ENCODE data around the gene PACRG. TPM values are rescaled to one million over a fixed set of nuclear protein-coding genes. Genes with fewer than 3 reads are reported as not detected.

Gene PACRG
- polyA plus RNA-seq, 2 of the 4 experiments (the other 2 are of a cell fraction) = 0.14 to 0.30 TPM

GRCh38 chr6:163324326-163324687 is 596.5 kb downstream of the PACRG start (continued):
- no peak for TF ChIP-seq REST (IDR thresholded peaks at IDR 0.05)
- TF ChIP-seq ZNF302 (CRISPR knock-in tag; IDR thresholded peaks at IDR 0.05) = no peak
- no peak for TF ChIP-seq USF2 (IDR thresholded peaks at IDR 0.05)
- no peak for TF ChIP-seq CBX2 (IDR thresholded peaks at IDR 0.05; ENCODE audit: borderline replicate concordance, low read depth)
- TF ChIP-seq NFE2L2 (conservative IDR thresholded peaks at IDR 0.05; ENCODE audit: low read length) = no peak
- TF ChIP-seq MAZ (IDR thresholded peaks at IDR 0.05; ENCODE audit: borderline replicate concordance, low read depth, low read length) = no peak

- no peak for FAIRE-seq
- Histone ChIP-seq H3K4me2 (peak overlapping the region; percentile 85), H3K27ac (peak overlapping the region; percentile 71 to 85), H3K9me3 (no peaks in the 10 kb centered on the region), H3K4me1 (peaks cover 29% of the 10 kb centered on the region), H3K4me3 (peak overlapping the region; percentile 8; the same call in 1 of the 3 replicates)
- TF ChIP-seq MAX (IDR thresholded peaks at IDR 0.05) (0 out of 2 replicates have a peak, but pooled peaks have one; percentile 17), JUN (IDR thresholded peaks at IDR 0.05) (0 out of 5 replicates have a peak, but pooled peaks of 1 of the 2 experiments have one; percentile 10), RAD21 (conservative IDR thresholded peaks at IDR 0.05 in 1 of 2, IDR thresholded peaks at IDR 0.05 in 1 of 2) (peak in 1 of 2 experiments; percentile 1; a peak in 1 of 5 replicates), PBX3 (IDR thresholded peaks at IDR 0.05) (no peak), EP300 (IDR thresholded peaks at IDR 0.05) (peak in 1 of 2 experiments; percentile 15; a peak in 1 of 5 replicates), POLR2AphosphoS2 (conservative IDR thresholded peaks at IDR 0.05; ENCODE audit: low read length) (no peak), FOSL2 (IDR thresholded peaks at IDR 0.05) (no peak), FOSL2 (CRISPR knock-in tag; IDR thresholded peaks at IDR 0.05) (peak; percentile 55; the same call in 1 of the 2 replicates), EHF (CRISPR knock-in tag; IDR thresholded peaks at IDR 0.05) (no peak), GATA3 (IDR thresholded peaks at IDR 0.05; ENCODE audit: borderline replicate concordance) (peak; percentile 85)
- ChIA-PET POLR2A (interaction anchor here (0.7 kb wide), 1 partner anchor 476 kb away, joined by 4 read pairs; no protein-coding TSS in a partner anchor), CTCF (interaction anchor here (0.7 kb wide), 1 partner anchor 106 kb away, joined by 3 read pairs; no protein-coding TSS in a partner anchor)
- WGBS (ENCODE audit: missing lambda C conversion rate) = 2% methylated on average over 10 of the region's 10 CpGs
- peak; percentile 84 to 90 for ATAC-seq
- peak; percentile 51 to 75 for DNase-seq (ENCODE audit: low read depth in 1 of 2, low spot score in 1 of 2)
Measured at GRCh38 chr6:163324688-163325389, 597.1 kb downstream of the PACRG start.

- FAIRE-seq = no peak
- H3K4me2 ChIP-seq = peak overlapping the region; percentile 85
- CTCF ChIA-PET = interaction anchor here (0.7 kb wide), 1 partner anchor 106 kb away, joined by 3 read pairs; no protein-coding TSS in a partner anchor
- ATAC-seq = no peak; a peak in 1 of 6 replicates
- no peaks in the 10 kb centered on the region for H3K9me3 ChIP-seq
- no peak for TF ChIP-seq EP300 (IDR thresholded peaks at IDR 0.05)
- no peak for TF ChIP-seq HES2 (IDR thresholded peaks at IDR 0.05)
- TF ChIP-seq ESRRA (IDR thresholded peaks at IDR 0.05; ENCODE audit: borderline replicate concordance, low read length) = no peak
- no peak for TF ChIP-seq CHD4 (IDR thresholded peaks at IDR 0.05; ENCODE audit: borderline replicate concordance)
- TF ChIP-seq MAFK (IDR thresholded peaks at IDR 0.05; ENCODE audit: partially characterized antibody) = no peak
- no peak for TF ChIP-seq JUNB (IDR thresholded peaks at IDR 0.05)
- TF ChIP-seq SMC3 (IDR thresholded peaks at IDR 0.05) = no peak
- no peak for TF ChIP-seq MAZ (IDR thresholded peaks at IDR 0.05; ENCODE audit: borderline replicate concordance, low read depth, low read length)
- no peak for TF ChIP-seq ZNF302 (CRISPR knock-in tag; IDR thresholded peaks at IDR 0.05)
- no peak for TF ChIP-seq HOXA7 (CRISPR knock-in tag; IDR thresholded peaks at IDR 0.05)
- H3K27ac ChIP-seq = peak overlapping the region; percentile 71 to 85
- H3K4me1 ChIP-seq = peaks cover 35% of the 10 kb centered on the region
- WGBS (ENCODE audit: missing lambda C conversion rate) = 50% methylated on average over 4 of the region's 4 CpGs
- DNase-seq (ENCODE audit: low read depth in 1 of 2, low spot score in 1 of 2) = no peak
- no peak overlapping the region for H3K4me3 ChIP-seq
- POLR2A ChIA-PET = interaction anchor here (0.7 kb wide), 1 partner anchor 475 kb away, joined by 4 read pairs; no protein-coding TSS in a partner anchor
Measured at GRCh38 chr6:163325390-163325784, 597.6 kb downstream of the PACRG start.
